Ovary (tissue), 10 donors: ENCODE data around the gene RBAK. TPM values are rescaled to one million over a fixed set of nuclear protein-coding genes. Genes with fewer than 3 reads are reported as not detected.
A peak's percentile ranks its signal among the peaks of the same experiment; 100 is the strongest.

Experiments
- DNase-seq, 5 donors: peaks; one replicate each; pipeline ENCODE4 v3.0.0-alpha.2; 2019 to 2020
- H3K27ac ChIP-seq, 2 donors: fragments of 200-600 bp; one replicate each; pipeline versions ENCODE4 v1.5.1 to v1.8.0; 2019 to 2022
- H3K27me3 ChIP-seq: fragments of 200-600 bp; one replicate; pipeline ENCODE4 v1.8.0; 2022
- H3K36me3 ChIP-seq: fragments of 200-600 bp; sonication (generic); one replicate; pipeline ENCODE4 v1.5.1; 2019
- H3K4me1 ChIP-seq: one replicate; pipeline ENCODE4 v1.8.1; 2013; ENCODE audit warnings: mild to moderate bottlenecking, moderate library complexity; ENCODE audit not compliant: insufficient read depth
- H3K4me3 ChIP-seq: fragments of 200-600 bp; sonication (generic); one replicate; pipeline ENCODE4 v1.5.1; 2017
- H3K9me3 ChIP-seq, 2 donors: fragments of 200-600 bp in 1 of 2; sonication (generic) in 1 of 2; one replicate each; pipeline versions ENCODE4 v1.5.1 to v1.8.1; 2013 to 2019; ENCODE audit warnings: mild to moderate bottlenecking in 1 of 2, moderate library complexity in 1 of 2
- EP300 ChIP-seq: sonication (generic); formaldehyde crosslinking; IDR thresholded peaks from one replicate; pipeline ENCODE4 v1.6.1; 2017; ENCODE audit warnings: antibody characterized with exemption
- POLR2A ChIP-seq: fragments of 450-650 bp; IDR thresholded peaks from one replicate; pipeline ENCODE4 v1.6.1; 2017; ENCODE audit warnings: antibody characterized with exemption, mild to moderate bottlenecking, moderate library complexity
- WGBS, 3 donors: extraction: QIAGEN DNeasy Blood & Tissue Kit in 1 of 3; methylation state at CpG; one replicate each; pipeline versions ENCODE4 v1.1.5 to v1.1.7; 2013 to 2017; 5-methylcytosine and 5-hydroxymethylcytosine counted together
- intact Hi-C, 4 donors: fragments of 100-400 bp; cut with DNase I; formaldehyde crosslinking; loops; one replicate each; pipeline versions ENCODE4 v1.11.0 to v1.15.1; 2022 to 2023
- long read RNA-seq, 3 donors: library from polyadenylated mRNA in 2 of 3; unstranded in 2 of 3; transcript quantifications; one replicate each; pipeline ENCODE4 v2.0.0 and lab custom pipeline, GENCODE V29; 2021 to 2026
- polyA plus RNA-seq, 2 donors: library from polyadenylated mRNA; stranded (reverse); fragments of 200-250 nt in 1 of 2; fragments of 350-450 nt in 1 of 2; fragmentation: Illumina TruSeq in 1 of 2; extraction: RNeasy Lipid Tissue Mini Kit (QIAGEN cat#74804) in 1 of 2; gene quantifications; one replicate each; pipeline ENCODE4 v1.2.3, GENCODE V29; 2013 to 2014
- total RNA-seq, 7 donors: library from RNA; depleted of rRNA in 2 of 7; stranded (reverse); fragments of >200 nt in 2 of 7; fragmentation: NEBNext Ultra II Directional in 3 of 7; extraction: Animal tissue kit (Norgen Biotek cat#: 25700) in 3 of 7; gene quantifications; one replicate each; pipeline versions ENCODE4 v1.1.0 to v1.2.4, GENCODE V29; 2016 to 2023
- TF ChIP-seq, protein P1 (sequence below), 3 donors: fragments of 450-650 bp in 2 of 3; fragments of 200-600 bp in 1 of 3; IDR thresholded peaks; one replicate each; pipeline versions ENCODE4 v1.5.1 to v1.8.0; 2016 to 2022; ENCODE audit warnings: antibody characterized with exemption in 3 of 3, mild to moderate bottlenecking in 1 of 3
- donor health status: DM: no; HTN: no; CAD: no; lungs with moderate emphysema.
- donor health status: DM: no; HTN: no; CAD: no.
- donor health status: Bipolar disorder and iron deficiency.
- donor health status: DM: yes; HTN: yes; CAD: no.
- donor health status: DM: no; HTN: no; CAD: no.
- donor health status: DM: yes; HTN: yes; CAD: no.

RBAK gene
- 10 to 100 TPM in 4 of 7 donors, 1 to 10 TPM in 3; 6.7 to 12.8 (median 11.8) TPM for total RNA-seq
- polyA plus RNA-seq = 1 to 10 TPM; 4.7 to 6.5 TPM
- long read RNA-seq, donor 1 = 0 reads
- long read RNA-seq, donor 2, full-length matches to known transcripts = 1 of 1 reads
- long read RNA-seq, donor 2, partial matches to known transcripts = 0 of 1 reads
- long read RNA-seq, donor 2, other reads (novel, unspliced or antisense) = 0 of 1 reads
- long read RNA-seq, donor 3, full-length matches to known transcripts = 1 of 5 reads
- long read RNA-seq, donor 3, partial matches to known transcripts = 0 of 5 reads
- long read RNA-seq, donor 3, other reads (novel, unspliced or antisense) = 4 of 5 reads

DNA sequence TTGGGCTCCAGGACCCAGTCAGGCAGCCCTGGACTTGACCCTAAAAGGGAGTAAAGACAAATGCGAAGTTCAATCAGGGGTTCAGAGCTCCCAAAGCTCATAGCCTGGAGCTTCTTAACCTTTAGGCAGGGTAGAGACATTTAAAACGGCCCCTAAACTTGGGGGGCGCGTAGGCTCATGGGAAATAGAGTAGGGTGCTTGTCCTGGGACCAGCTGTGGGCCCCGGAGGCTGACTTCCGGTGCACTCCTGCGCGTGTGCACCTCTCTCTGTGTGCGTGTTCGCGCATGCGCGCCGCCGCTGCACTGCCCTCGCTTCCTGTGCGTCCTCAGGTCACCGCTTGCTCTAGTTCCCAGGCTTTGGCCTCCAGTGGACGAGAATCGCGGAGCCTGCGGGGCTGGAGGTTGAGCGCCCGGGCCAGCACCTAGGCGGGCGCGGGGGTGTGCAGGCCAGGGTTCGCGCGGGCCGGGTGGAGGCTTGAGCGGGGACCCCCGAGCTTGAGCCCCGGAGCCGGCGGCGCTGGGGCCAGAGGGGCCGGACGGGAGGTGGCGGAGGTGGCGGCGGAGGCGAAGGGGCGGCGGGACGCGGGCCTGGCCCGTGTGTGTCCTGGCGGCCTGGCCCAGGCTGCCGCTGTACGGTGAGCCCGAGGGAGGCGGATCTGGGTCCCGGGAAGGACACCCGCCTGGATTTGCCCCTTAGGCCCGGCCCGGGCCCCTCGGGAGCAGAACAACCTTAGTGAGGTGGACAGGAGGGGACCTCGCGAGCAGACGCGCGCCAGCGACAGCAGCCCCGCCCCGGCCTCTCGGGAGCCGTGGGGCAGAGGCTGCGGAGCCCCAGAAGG, at the start of gene RBAK:
Gene RBAK, plus strand, starts transcription at position 303 of the 839 bp plus-strand sequence. CDS start 2,217 bp downstream, outside the sequence.
- peak; percentile 89 to 96 (median 93) for DNase-seq
- no peaks in the 10 kb centered on the region for H3K36me3 ChIP-seq
- peak within 1 kb of the TSS; percentile 26 to 45 for H3K27ac ChIP-seq
- no peaks in the 10 kb centered on the region for H3K27me3 ChIP-seq
- intact Hi-C loops = no loop called here
- H3K4me3 ChIP-seq = peak within 1 kb of the TSS; percentile 97
- peaks cover 3% of the 10 kb centered on the region for H3K4me1 ChIP-seq
- TF ChIP-seq EP300 (no peak), POLR2A (no peak)
- TF ChIP-seq, protein P1, sequence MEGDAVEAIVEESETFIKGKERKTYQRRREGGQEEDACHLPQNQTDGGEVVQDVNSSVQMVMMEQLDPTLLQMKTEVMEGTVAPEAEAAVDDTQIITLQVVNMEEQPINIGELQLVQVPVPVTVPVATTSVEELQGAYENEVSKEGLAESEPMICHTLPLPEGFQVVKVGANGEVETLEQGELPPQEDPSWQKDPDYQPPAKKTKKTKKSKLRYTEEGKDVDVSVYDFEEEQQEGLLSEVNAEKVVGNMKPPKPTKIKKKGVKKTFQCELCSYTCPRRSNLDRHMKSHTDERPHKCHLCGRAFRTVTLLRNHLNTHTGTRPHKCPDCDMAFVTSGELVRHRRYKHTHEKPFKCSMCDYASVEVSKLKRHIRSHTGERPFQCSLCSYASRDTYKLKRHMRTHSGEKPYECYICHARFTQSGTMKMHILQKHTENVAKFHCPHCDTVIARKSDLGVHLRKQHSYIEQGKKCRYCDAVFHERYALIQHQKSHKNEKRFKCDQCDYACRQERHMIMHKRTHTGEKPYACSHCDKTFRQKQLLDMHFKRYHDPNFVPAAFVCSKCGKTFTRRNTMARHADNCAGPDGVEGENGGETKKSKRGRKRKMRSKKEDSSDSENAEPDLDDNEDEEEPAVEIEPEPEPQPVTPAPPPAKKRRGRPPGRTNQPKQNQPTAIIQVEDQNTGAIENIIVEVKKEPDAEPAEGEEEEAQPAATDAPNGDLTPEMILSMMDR (IDR thresholded peaks at IDR 0.05) = no peak
- WGBS, 3 donors = 1 to 2% (median 1%) methylated on average over 51 to 69 of the region's 69 CpGs
- H3K9me3 ChIP-seq = peaks cover 0 to 8% of the 10 kb centered on the region in 2 donors

DNA sequence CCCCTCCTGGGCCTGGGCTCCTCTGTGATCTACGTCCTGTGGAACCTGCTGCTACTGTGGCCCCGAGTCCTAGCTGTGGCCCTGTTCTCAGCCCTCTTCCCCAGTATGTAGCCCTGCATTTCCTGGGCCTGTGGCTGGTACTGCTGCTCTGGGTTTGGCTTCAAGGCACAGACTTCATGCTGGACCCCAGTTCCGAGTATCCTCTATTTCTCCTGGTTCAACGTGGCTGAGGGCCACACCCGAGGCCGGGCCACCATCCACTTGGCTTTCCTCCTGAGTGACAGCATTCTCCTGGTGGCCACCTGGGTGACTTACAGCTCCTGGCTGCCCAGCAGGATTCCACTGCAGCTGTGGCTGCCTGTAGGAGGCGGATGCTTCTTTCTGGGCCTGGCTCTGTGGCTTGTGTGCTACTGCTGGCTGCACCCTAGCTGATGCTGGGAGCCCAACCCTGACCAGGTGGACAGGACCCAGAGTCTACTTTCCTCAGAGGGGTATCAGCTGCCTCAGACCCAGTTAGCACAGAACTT, 48.9 kb upstream of the RBAK start:
- Histone ChIP-seq H3K4me3 (no peak overlapping the region), H3K27me3 (no peaks in the 10 kb centered on the region), H3K36me3 (no peaks in the 10 kb centered on the region), H3K9me3 (no peaks in the 10 kb centered on the region), H3K4me1 (no peaks in the 10 kb centered on the region), H3K27ac (no peak overlapping the region)
- no peak for DNase-seq
- TF ChIP-seq EP300 = no peak
- TF ChIP-seq POLR2A = no peak
- TF ChIP-seq, protein P1 (IDR thresholded peaks at IDR 0.05) = no peak
- intact Hi-C loops = no loop called here
- WGBS, 3 donors = 88 to 92% (median 90%) methylated on average over 7 of the region's 7 CpGs

DNA sequence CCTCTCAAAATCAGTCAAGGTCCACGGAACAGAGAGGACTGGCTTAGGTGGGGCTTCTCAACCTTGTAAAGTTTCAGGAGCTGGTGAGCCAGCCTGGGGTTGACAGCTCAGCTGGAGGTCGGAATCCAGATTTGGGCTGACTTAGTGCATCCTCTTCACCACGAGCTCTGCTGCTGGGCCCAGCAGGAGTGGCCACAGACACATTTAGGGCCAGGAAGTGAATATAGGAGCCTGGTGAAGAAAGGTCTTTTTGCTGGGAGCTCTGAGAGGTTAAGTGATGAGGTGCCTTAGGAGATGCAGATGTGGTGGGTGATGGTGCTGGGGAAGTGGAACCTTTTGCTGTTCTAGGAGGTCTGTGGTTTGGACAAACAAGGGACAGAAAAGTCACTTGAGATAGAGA, 47.4 kb upstream of the RBAK start:
- Histone ChIP-seq H3K9me3 (no peaks in the 10 kb centered on the region), H3K27me3 (no peaks in the 10 kb centered on the region), H3K4me1 (no peaks in the 10 kb centered on the region), H3K4me3 (no peak overlapping the region), H3K36me3 (no peaks in the 10 kb centered on the region), H3K27ac (no peak overlapping the region)
- no peak for DNase-seq
- intact Hi-C loops = no loop called here
- TF ChIP-seq, protein P1 (IDR thresholded peaks at IDR 0.05) = no peak
- TF ChIP-seq EP300 (no peak), POLR2A (no peak)
- 86 to 91% (median 88%) methylated on average over 3 of the region's 3 CpGs for WGBS, 3 donors

DNA sequence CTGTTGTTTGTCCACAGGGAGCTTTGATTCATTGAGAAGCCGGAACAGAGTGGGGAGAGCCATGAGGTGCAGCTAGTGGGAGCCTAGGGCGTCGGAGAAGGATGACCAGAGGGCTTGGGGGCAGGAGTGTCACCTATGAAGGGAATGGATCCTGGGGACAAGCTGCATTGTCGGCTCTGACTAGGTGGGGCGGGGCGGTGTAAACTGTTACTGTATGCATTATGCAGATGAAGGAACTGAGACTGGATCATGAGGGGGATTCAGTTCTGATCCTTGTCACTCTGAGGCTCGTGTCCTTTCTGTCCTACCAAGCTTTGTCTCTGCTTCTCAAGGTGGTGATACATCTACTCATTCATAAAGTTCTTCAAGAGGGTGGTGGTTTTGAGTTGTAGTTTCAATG, 46.8 kb upstream of the RBAK start:
- DNase-seq = no peak
- Histone ChIP-seq H3K27ac (no peak overlapping the region), H3K4me1 (no peaks in the 10 kb centered on the region), H3K36me3 (no peaks in the 10 kb centered on the region), H3K27me3 (no peaks in the 10 kb centered on the region), H3K4me3 (no peak overlapping the region), H3K9me3 (no peaks in the 10 kb centered on the region)
- 90 to 94% (median 92%) methylated on average over 7 of the region's 7 CpGs for WGBS, 3 donors
- no peak for TF ChIP-seq EP300
- TF ChIP-seq, protein P1 (IDR thresholded peaks at IDR 0.05) = no peak
- TF ChIP-seq POLR2A = no peak
- intact Hi-C loops = no loop called here
